Measurements from ENCODE around the gene RNPEP. TPM values are rescaled to one million over a fixed set of nuclear protein-coding genes. Genes with fewer than 3 reads are reported as not detected.

RNPEP gene
- total and polyA plus RNA-seq, 2 of the 13 experiments (the other 11 are each of a cell fraction or from before 2014, with no cell fraction given) = 20.6 to 38.4 TPM

DNA sequence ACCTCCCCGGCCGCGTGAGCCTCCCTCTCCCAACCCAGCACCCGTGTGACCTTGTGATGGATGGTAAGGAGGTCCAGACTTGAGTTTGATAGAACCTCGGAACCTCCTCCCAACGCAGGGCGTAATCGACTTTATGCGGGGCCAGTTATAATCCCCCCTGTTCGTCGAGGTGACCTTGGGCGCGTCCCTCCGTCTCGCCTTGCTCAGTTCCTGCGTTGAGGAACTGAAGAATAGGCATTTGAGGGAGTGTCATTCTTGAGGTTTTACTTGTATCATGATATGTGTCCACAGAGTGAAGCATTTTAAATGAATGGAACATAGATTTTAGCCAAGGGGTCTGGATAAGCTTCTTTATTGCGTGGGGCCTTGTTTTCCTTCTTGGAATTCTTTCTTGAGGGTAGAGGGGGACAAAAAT is 26.7 kb upstream of the RNPEP start (continued):
- TF ChIP-seq, protein P1, sequence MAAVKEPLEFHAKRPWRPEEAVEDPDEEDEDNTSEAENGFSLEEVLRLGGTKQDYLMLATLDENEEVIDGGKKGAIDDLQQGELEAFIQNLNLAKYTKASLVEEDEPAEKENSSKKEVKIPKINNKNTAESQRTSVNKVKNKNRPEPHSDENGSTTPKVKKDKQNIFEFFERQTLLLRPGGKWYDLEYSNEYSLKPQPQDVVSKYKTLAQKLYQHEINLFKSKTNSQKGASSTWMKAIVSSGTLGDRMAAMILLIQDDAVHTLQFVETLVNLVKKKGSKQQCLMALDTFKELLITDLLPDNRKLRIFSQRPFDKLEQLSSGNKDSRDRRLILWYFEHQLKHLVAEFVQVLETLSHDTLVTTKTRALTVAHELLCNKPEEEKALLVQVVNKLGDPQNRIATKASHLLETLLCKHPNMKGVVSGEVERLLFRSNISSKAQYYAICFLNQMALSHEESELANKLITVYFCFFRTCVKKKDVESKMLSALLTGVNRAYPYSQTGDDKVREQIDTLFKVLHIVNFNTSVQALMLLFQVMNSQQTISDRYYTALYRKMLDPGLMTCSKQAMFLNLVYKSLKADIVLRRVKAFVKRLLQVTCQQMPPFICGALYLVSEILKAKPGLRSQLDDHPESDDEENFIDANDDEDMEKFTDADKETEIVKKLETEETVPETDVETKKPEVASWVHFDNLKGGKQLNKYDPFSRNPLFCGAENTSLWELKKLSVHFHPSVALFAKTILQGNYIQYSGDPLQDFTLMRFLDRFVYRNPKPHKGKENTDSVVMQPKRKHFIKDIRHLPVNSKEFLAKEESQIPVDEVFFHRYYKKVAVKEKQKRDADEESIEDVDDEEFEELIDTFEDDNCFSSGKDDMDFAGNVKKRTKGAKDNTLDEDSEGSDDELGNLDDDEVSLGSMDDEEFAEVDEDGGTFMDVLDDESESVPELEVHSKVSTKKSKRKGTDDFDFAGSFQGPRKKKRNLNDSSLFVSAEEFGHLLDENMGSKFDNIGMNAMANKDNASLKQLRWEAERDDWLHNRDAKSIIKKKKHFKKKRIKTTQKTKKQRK (IDR thresholded peaks at IDR 0.05; ENCODE audit: low read length) = no peak
- TF ChIP-seq TAF15 (IDR thresholded peaks at IDR 0.05; ENCODE audit: low read depth, low read length, poor library complexity, severe bottlenecking) = no peak
- TF ChIP-seq KDM2A (CRISPR knock-in tag; IDR thresholded peaks at IDR 0.05; ENCODE audit: borderline replicate concordance, low read depth) = no peak
- TF ChIP-seq, protein P2, sequence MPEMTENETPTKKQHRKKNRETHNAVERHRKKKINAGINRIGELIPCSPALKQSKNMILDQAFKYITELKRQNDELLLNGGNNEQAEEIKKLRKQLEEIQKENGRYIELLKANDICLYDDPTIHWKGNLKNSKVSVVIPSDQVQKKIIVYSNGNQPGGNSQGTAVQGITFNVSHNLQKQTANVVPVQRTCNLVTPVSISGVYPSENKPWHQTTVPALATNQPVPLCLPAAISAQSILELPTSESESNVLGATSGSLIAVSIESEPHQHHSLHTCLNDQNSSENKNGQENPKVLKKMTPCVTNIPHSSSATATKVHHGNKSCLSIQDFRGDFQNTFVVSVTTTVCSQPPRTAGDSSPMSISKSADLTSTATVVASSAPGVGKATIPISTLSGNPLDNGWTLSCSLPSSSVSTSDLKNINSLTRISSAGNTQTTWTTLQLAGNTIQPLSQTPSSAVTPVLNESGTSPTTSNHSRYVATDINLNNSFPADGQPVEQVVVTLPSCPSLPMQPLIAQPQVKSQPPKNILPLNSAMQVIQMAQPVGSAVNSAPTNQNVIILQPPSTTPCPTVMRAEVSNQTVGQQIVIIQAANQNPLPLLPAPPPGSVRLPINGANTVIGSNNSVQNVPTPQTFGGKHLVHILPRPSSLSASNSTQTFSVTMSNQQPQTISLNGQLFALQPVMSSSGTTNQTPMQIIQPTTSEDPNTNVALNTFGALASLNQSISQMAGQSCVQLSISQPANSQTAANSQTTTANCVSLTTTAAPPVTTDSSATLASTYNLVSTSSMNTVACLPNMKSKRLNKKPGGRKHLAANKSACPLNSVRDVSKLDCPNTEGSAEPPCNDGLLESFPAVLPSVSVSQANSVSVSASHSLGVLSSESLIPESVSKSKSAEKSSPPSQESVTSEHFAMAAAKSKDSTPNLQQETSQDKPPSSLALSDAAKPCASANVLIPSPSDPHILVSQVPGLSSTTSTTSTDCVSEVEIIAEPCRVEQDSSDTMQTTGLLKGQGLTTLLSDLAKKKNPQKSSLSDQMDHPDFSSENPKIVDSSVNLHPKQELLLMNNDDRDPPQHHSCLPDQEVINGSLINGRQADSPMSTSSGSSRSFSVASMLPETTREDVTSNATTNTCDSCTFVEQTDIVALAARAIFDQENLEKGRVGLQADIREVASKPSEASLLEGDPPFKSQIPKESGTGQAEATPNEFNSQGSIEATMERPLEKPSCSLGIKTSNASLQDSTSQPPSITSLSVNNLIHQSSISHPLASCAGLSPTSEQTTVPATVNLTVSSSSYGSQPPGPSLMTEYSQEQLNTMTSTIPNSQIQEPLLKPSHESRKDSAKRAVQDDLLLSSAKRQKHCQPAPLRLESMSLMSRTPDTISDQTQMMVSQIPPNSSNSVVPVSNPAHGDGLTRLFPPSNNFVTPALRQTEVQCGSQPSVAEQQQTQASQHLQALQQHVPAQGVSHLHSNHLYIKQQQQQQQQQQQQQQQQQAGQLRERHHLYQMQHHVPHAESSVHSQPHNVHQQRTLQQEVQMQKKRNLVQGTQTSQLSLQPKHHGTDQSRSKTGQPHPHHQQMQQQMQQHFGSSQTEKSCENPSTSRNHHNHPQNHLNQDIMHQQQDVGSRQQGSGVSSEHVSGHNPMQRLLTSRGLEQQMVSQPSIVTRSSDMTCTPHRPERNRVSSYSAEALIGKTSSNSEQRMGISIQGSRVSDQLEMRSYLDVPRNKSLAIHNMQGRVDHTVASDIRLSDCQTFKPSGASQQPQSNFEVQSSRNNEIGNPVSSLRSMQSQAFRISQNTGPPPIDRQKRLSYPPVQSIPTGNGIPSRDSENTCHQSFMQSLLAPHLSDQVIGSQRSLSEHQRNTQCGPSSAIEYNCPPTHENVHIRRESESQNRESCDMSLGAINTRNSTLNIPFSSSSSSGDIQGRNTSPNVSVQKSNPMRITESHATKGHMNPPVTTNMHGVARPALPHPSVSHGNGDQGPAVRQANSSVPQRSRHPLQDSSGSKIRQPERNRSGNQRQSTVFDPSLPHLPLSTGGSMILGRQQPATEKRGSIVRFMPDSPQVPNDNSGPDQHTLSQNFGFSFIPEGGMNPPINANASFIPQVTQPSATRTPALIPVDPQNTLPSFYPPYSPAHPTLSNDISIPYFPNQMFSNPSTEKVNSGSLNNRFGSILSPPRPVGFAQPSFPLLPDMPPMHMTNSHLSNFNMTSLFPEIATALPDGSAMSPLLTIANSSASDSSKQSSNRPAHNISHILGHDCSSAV (CRISPR knock-in tag; IDR thresholded peaks at IDR 0.05; ENCODE audit: borderline replicate concordance) = 0 out of 2 replicates have a peak, but pooled peaks have one; percentile 7
- no peak for TF ChIP-seq SOX5 (CRISPR knock-in tag; IDR thresholded peaks at IDR 0.05; ENCODE audit: borderline replicate concordance)
- peak; percentile 42 for TF ChIP-seq MED8 (CRISPR knock-in tag; IDR thresholded peaks at IDR 0.05; ENCODE audit: insufficient replicate concordance)
- no peak for TF ChIP-seq HNRNPL (IDR thresholded peaks at IDR 0.05; ENCODE audit: low read depth, low read length)
- TF ChIP-seq ZNF33B (CRISPR knock-in tag; IDR thresholded peaks at IDR 0.05) = no peak
- no peak for TF ChIP-seq DR1 (CRISPR knock-in tag; IDR thresholded peaks at IDR 0.05)
- TF ChIP-seq ZNF605 (CRISPR knock-in tag; IDR thresholded peaks at IDR 0.05) = no peak
- TF ChIP-seq ATF5 (CRISPR knock-in tag; IDR thresholded peaks at IDR 0.05; ENCODE audit: low read depth) = 0 out of 2 replicates have a peak, but pooled peaks have one; percentile 29
- 0 out of 2 replicates have a peak, but pooled peaks have one; percentile 13 for TF ChIP-seq HOXA5 (CRISPR knock-in tag; IDR thresholded peaks at IDR 0.05)
- TF ChIP-seq PLRG1 (conservative IDR thresholded peaks at IDR 0.05) = no peak
- TF ChIP-seq POLR2AphosphoS5 (IDR thresholded peaks at IDR 0.05; ENCODE audit: low read depth, low read length) = no peak
- TF ChIP-seq ATRX (CRISPR knock-in tag; IDR thresholded peaks at IDR 0.05; ENCODE audit: borderline replicate concordance) = no peak
- TF ChIP-seq CEBPG (CRISPR knock-in tag; IDR thresholded peaks at IDR 0.05) = no peak
- 0 out of 2 replicates have a peak, but pooled peaks have one; percentile 8 for TF ChIP-seq ZNF619 (CRISPR knock-in tag; IDR thresholded peaks at IDR 0.05)
- 0 out of 2 replicates have a peak, but pooled peaks have one; percentile 1 for TF ChIP-seq ZGPAT (CRISPR knock-in tag; IDR thresholded peaks at IDR 0.05)

All from HepG2 (cell line).